ENCODE measurements around the gene MBD3.

DNA sequence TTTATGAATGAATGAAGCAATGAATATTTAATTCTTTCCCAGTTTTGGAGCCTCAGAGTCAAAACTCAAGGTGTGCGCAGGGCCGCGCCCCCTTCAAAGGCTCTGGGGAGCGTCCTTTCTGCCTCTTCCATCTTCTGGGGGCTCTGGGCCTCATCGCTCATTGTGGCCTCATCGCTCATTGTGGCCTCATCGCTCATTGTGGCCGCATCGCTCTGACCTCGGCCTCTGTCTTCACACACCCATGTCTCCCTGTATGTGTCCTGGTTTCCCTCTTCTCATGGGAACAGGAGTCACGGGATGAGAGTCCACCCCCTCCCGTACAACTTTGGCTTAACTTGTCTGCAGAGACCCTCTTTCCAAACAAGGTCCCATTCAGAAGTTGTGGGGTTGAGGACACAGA is 21.3 kb downstream of the MBD3 start:
- TF ChIP-seq POLR2A (IDR thresholded peaks at IDR 0.05): no peak
- TF ChIP-seq CTCF (IDR thresholded peaks at IDR 0.05): no peak
- TF ChIP-seq EP300 (IDR thresholded peaks at IDR 0.05): no peak
